Cerebellar cortex (tissue), 1 donor: ENCODE measurements around the gene GP9.

Source experiments
- DNase-seq: peaks from one replicate; pipeline ENCODE4 v3.0.0-alpha.2; 2015; ENCODE audit warnings: low spot score

Gene GP9

DNA sequence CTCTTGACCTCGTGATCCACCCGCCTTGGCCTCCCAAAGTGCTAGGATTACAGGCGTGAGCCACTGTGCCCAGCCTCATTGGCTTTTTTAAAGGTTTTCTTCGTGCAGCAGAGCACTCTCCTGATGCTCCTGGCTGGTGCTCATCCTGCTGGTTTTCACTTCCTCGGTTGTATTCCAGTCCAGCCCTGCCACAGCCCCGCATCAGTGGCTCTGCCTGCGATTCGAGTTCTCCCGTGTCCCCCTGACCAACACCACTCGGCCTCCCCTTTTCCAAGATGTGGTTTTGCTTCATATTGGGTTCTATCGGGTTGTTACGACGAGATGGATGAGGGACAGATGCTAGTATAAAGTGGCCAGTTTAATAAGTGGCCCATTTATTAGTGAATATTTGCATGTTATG is 31.7 kb upstream of the GP9 start:
- DNase-seq = no peak

- no peak for DNase-seq
These were observed 30.0 kb upstream of the GP9 start for GRCh38 chr3:129030611-129031010.

- no peak for DNase-seq
These were observed 28.9 kb upstream of the GP9 start for GRCh38 chr3:129031476-129032215.

DNA sequence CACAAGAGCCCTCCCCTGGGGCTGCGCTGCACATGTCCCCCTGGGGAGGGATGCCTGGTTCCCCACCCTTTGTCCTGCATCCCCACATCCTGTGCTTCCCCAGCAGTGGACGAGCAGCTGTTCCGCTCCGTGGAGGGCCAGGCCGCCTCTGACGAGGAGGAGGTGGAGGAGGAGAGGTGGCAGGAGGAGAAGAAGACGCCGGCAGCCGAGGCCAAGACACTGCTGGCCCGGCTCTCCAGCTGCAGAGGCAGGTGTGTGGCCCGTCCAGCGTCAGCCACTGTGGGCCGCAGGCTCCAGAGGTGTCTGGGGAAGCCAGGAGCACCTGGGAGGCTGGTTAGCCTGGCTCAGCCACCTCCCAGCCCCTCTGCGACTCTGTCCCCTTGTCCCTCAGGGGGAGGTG is 27.9 kb upstream of the GP9 start:
- no peak for DNase-seq

- no peak for DNase-seq
These were observed 27.4 kb upstream of the GP9 start for GRCh38 chr3:129033151-129033550.

- DNase-seq = no peak
These were observed 26.8 kb upstream of the GP9 start for GRCh38 chr3:129033633-129034321.

DNA sequence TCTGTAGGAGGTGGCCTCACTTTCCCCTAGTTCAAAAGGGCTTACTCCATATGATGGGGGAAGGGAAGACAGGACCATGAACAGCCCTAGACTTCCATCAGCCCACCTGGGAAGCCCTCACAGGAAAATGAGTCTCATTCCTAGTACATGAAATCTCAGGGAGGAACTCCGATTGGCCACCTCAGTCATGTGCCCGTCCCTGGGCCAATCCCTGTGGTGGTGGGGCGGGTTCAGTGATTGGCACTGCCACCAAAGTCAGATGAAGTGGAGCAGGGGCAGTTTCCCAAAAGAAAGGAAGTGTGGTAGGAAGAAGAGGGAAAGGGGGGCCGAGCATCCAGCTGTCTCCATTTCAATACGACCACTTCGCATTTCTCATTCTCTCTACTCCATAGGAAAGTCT is 25.9 kb upstream of the GP9 start:
- no peak for DNase-seq

GRCh38 chr3:129035360-129036221 is 25.0 kb upstream of the GP9 start:
- no peak for DNase-seq

- no peak for DNase-seq
These were observed 24.1 kb upstream of the GP9 start for GRCh38 chr3:129036222-129037092.

GRCh38 chr3:129037093-129037419 is 23.5 kb upstream of the GP9 start:
- DNase-seq = no peak

DNA sequence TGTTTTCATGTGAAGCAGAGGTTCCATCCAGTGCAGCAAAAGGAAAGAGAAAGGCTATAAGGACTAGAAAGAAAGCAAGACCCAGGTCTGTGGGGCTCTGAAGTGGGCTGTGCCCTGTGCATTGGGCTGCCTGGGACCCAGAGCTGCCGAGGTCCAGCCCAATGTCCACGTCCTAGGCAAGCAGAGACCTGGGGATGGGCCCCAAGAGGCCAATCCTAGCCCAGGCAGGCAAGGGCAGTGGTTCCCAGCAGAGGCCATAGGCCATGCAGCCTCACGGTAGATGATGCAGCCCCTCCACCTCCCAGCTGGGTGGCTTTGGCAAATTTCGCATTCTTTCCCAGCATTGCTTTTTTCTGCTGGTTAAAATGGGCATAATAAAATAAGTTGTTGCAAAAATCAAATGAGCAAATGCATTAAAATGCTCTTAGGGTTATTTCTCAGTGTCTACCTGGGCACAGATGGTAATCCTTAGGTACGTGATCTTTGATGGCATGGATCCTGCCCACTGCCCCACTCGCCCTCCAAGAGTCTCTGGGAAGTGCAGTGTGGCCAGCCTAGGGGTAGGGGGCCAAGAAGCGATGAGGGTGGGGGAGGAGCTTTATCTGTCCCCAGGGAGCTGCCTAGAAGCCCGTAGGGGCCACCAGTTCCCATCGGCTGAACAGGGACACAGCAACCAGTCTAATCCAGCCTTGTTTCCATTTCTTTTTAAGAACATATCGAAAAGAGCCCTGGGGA is 22.3 kb upstream of the GP9 start:
- no peak for DNase-seq

GRCh38 chr3:129039271-129040038 is 21.1 kb upstream of the GP9 start:
- DNase-seq = no peak

DNA sequence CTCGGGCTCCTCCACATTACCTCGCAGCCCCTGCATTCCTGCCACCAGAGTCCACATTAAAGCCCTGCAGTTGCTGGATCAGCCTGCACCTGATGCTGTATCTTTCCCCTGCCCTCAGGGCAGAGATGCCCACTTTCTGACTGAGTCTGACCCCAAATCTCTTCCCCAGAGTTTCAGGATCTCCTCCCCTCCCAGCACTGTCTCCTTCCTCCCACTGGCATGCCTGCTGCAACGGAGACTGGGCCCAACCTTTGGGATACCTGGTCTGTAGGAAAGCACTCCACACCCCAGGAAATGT is 20.6 kb upstream of the GP9 start:
- no peak for DNase-seq

DNA sequence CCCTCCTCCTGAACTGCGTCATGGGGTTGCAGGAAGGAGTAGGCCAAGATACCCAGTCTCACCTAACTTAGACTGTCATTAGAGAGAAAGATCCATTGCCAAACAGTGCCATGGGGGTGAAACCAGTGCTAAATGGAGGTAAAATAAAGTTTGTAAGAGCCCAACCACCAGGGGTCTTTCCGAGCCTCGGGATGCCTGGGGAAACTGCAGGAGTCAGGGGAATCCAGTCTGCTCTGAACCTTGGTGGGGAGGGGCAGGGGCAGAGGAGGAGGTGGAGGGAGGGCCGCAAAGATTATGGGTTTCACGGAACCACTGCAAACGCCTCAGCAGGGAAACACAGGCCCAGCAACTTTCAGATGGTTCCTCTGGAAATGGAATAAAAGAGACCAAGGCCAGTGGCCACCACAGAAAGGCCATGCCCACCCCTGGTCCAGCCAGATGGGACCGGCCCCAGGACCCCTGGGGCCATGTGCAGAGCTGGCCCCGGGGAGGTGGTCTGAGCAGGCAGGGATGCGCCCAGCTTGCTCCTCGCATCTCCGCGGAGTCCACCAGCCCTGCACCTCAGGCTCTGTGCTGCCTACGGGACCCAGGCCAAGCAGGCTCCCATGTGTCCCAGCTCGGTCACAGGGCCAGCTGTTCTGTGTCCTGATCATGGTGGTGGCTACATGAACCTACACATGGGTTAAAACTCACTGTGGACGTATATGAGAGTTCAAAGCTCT is 19.8 kb upstream of the GP9 start:
- no peak for DNase-seq

- no peak for DNase-seq
These were observed 14.9 kb upstream of the GP9 start for GRCh38 chr3:129045675-129046036.

DNA sequence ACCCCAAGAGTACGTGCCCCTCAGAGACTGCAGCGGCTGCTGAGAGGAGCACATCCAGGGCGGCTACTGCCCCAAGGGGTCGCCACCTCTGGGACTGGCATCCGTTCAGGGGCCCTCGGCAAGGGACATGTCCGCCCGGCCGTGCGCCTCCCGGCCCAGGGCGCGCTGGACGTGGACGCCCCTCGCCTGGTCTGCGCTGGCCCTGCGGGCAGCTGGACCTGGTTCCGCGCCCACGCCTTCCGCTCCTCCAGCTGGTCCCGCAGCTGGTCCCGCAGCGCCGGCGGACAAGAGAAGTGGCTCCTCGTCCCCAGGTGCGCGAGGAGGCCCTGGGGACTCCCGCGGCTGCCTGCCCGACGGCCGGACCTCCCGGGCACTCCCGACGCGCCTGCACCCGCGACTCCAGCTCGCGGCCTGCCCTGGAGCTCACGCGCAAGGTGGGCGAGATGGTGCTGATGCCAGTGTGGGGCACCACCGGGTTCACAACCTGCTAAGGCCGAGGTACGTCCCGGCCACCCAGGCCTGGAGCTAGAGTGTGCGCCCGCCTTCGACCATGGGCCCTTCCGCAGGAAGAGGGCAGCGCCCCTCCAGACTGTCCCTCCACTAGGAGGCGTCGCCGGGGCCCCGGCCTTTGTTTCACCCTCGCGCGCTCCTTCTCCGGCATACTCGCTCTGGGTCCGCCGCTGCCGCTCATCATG is 14.4 kb upstream of the GP9 start:
- DNase-seq = no peak

DNA sequence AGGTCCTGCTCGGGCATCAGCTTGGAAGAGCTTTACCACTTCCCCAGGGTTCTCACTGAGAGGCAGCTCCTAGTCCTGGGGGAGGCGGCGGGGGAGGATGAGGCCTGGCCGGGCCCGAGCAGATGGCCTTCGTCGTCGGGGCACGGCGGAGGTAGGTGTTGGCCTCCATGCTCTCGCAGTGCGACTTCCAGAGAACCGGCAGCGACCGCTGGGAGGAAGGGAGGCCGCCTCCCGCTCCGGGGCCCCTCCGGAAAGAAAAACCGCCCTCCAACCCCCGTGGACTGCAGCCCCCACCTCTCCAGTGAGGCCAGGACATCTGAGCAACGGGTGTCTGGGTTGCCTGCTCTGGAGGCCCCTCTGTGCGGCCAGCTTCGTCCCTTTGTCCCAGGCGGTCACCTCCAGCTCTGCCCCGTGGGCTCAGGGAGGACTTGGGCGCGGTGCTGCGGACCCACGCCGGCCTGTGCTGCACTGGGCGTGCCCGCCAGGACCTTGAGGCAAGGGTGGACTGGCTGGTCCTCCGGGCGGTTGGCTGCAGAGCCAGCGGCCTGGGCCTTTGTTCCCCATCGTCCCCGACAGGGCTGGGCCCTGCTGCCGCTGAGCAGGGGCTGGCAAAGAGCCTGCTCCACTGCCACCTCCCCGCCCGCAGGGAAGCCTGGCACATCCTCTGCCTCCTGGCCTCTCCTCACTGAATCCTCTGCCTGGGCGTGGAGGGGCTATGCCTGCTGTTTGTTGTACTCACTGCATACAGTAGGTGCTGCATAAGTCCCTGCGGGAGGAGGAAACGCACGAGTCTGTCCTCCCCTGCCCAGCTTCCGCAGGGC is 13.6 kb upstream of the GP9 start:
- DNase-seq = peak; percentile 26

DNA sequence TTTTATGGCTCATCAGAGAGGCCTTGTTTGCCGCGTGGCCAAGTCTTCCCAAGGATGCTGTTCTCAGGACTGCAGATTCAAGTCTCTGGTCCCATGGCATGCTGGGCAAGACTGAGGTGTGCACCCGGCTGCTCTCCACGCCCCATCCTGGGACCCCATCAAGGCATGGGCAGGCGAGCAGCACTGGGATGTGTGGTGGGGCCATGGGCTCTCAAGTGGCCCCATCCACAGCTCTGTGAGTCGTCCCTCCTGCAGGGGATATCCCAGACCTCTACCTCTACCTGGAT is 13.1 kb upstream of the GP9 start:
- no peak for DNase-seq
